Stimulated activated CD4-positive, alpha-beta T cell treated with anti-CD3 and anti-CD28 coated beads, TNF-alpha, amount 100 ng/mL, for 1 hour (primary cell): ENCODE results near the gene MBTD1.

Experiments
- DNase-seq, 3 donors: peaks; one replicate each; pipeline ENCODE4 v3.0.0-alpha.2; 2020; ENCODE audit warnings: low read depth in 3 of 3, low spot score in 1 of 3

The MBTD1 gene

DNA sequence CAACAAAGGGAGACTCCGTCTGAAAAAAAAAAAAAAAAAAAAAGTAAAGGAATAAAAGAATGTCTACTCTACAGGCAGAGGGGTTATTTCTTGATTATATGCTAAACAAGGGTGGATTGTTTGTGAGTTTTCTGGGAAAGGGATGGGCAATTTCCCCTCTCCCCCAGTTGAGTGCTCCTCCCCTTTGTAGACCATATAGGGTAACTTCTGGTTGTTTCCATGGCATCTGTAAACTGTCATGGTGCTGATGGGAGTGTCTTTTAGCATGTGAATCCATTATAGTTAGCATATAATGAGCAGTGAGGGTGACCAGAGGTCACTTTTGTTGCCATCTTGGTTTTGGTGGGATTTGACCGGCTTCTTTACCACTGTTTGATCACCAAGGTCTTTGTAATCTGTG, 110.7 kb downstream of the MBTD1 start:
- DNase-seq, result no peak

DNA sequence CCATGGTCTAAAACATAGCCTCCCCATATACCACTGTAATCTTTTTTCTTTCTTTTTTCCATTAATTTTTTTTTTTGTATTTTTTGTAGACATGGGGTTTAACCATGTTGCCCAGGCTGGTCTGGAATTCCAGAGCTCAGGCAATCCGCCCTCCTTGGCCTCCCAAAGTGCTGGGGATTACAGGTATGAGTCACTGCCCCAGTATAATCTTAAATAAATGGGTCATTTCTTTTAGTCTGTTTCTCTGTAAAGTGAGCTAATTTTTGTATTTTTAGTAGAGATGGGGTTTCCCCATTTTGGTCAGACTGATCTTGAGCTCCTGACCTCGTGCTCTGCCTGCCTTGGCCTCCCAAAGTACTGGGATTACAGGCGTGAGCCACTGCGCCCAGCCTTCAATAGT, 112.2 kb downstream of the MBTD1 start:
- DNase-seq, result no peak

DNA sequence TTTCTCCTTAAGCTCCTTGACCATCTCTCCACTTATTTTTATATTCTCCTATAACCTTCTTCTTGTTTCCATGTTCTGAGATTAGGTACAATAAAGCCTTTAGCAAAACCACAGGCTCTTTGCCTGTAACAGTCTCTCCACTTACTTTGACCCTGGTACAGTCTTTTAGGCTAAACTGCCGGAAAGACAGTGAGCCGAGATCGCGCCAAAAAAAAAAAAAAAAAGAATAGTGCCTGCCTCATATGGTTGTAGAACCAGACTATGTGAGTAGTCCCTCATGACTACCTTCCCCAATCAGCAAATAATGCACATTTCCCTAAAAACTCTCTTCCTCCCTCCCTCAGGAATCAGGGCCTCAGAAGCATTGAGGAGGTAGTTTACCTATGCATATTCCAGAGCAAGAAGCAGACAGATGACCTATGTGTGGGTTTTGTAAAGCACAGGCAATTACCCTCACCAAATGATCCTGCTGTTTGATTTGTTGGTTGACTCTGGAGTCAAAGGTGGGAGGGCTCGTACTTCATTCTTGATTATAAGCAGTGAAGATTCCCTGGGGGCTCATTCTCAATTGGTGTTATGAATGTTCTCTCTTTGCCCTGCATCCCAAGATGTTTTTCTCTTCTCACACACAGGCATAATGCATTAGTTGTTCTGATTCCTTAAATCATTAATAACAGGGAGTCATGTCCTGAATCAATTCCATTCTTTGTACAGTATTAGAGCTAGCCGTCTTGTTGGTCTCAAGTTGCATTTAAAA, 115.4 kb downstream of the MBTD1 start:
- DNase-seq, result no peak

DNA sequence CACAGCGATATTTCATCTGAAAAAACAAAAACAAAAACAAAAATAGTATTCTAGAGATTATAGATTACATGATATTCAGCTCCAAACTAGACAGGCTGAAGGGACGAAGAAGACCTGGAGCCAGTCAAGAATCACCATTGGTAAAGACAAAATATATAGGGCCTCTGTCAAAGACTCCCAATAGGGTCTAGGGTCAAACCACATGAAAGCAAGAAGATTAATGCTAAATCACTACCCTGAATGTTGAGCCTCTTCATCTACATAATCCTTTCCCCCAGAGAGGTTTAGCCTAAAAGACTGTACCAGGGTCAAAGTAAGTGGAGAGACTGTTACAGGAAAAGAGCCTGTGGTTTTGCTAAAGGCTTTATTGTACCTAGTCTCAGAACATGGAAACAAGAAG, 117.3 kb downstream of the MBTD1 start:
- DNase-seq, result no peak

DNA sequence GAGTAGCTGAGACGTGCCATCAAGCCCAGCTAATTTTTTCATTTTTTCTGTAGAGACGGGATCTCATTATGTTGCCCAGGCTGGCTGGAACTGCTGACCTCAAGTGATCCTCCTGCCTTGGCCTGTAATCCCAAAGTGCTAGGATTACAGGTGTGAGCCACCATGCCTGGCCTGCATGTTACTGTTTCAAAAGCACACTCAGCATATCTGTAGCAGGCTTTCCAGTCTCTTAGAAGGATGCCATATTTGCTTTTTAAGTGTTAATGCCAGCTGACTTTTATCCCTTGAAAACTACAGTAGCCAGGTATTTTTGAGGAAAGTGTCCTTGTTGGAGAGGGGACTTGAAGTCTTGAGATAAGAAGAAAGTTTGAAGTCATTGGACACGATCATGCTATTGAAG, 123.9 kb downstream of the MBTD1 start:
- DNase-seq, result no peak

DNA sequence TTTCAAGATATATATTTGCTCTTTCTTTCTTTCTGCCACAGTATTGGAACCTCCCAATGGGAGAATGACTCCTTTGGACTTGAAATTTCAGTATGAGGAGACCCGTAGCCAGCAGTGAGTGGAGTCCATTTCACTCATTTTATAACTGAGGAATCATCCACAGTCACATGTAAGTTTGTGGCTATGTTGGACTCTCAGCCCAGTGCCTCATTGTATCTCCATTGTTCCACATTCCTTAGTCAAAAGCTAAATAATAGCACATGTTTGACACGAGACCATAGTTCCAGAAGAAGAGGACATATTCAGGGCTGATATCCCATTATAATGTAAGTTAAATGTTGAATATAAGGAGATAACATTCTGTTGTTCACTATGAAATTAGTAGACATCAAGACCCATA, 126.5 kb downstream of the MBTD1 start:
- no peak for DNase-seq

DNA sequence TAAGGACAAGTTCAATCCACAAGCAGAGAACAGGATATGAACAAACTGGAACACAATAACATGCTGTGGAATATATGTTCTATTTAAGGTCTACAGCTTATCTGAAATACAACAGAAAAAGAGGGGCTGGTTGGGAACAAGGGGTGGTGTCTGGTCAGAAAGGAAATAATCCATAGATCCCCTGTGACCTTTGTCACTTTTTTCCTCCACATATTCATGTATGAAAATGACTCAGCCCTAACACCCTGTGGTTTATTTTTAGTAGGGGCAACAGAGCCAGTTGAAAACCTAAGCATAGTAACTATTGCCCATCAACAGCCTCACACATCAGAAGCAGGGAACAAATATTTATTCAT, 126.9 kb downstream of the MBTD1 start:
- no peak for DNase-seq

DNA sequence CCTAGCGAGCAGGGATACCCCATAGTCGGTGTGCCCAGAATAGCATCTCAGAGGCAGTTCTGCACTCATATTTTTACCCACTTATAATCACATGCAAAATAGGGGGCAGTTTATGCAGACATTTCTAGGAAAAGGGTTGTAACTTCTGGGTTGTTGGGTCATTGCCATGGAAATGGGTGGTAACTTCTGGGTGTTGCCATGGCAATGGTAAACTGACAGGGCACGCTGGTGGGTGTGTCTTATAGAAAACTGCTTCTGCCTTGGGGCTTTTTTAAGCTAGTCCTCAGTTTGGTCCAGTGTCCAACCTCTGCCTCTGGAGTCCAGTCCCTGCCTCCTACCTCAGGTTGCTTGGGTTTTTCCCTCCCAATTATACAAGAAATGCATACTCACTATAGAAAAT, 131.8 kb downstream of the MBTD1 start:
- DNase-seq, result no peak
